Astrocyte (in vitro differentiated cells and primary cell): ENCODE results near the gene MYO7B.

Experiments used
- EZH2 ChIP-seq: IDR thresholded peaks from 2 replicates; pipeline ENCODE4 v1.6.1; 2012; ENCODE audit warnings: mild to moderate bottlenecking, low read length, inconsistent platforms; ENCODE audit not compliant: insufficient read depth
- TF ChIP-seq, protein P1 (sequence below): IDR thresholded peaks from 2 replicates; pipeline ENCODE4 v1.5.1; 2011; ENCODE audit warnings: low read depth, mild to moderate bottlenecking, inconsistent platforms, low read length, moderate library complexity; ENCODE audit not compliant: insufficient read depth

- no peak for TF ChIP-seq EZH2
- TF ChIP-seq, protein P1, sequence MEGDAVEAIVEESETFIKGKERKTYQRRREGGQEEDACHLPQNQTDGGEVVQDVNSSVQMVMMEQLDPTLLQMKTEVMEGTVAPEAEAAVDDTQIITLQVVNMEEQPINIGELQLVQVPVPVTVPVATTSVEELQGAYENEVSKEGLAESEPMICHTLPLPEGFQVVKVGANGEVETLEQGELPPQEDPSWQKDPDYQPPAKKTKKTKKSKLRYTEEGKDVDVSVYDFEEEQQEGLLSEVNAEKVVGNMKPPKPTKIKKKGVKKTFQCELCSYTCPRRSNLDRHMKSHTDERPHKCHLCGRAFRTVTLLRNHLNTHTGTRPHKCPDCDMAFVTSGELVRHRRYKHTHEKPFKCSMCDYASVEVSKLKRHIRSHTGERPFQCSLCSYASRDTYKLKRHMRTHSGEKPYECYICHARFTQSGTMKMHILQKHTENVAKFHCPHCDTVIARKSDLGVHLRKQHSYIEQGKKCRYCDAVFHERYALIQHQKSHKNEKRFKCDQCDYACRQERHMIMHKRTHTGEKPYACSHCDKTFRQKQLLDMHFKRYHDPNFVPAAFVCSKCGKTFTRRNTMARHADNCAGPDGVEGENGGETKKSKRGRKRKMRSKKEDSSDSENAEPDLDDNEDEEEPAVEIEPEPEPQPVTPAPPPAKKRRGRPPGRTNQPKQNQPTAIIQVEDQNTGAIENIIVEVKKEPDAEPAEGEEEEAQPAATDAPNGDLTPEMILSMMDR = no peak
Observed at GRCh38 chr2:127572841-127573240, 37.4 kb downstream of the MYO7B start.
